DMS 273 (cell line): ENCODE measurements around the gene DOCK9.

Source experiments
- DNase-seq: peaks from one replicate; lab custom pipeline; 2025; ENCODE audit not compliant: unreplicated experiment; lab: John Stamatoyannopoulos, UW

The DOCK9 gene

DNA sequence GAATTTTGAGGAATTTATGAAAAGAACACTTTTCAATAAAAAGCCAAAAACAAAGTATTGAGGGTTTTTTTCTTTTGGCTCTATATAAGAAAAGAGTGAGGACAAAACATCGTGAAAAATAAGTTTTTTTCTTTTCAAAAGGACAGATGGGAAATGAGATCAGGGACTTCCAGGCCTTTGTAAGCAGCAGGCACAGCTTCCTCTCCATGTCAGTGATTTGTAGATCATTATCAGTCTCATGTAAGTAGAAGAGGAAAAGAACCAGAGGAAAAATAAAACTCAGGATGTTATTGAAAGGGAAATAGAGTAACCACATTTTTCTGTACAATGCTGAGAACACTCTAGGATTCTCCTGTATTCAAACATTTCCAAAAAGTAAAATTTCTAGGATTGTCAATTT, 29.9 kb downstream of the DOCK9 start:
- peak; percentile 29 for DNase-seq

- DNase-seq, result no peak
Observed at GRCh38 chr13:98945863-98946605, 31.8 kb downstream of the DOCK9 start.

GRCh38 chr13:98944336-98944735, 33.5 kb downstream of the DOCK9 start:
- no peak for DNase-seq

- no peak for DNase-seq
Observed at GRCh38 chr13:98942997-98943396, 34.9 kb downstream of the DOCK9 start.

DNA sequence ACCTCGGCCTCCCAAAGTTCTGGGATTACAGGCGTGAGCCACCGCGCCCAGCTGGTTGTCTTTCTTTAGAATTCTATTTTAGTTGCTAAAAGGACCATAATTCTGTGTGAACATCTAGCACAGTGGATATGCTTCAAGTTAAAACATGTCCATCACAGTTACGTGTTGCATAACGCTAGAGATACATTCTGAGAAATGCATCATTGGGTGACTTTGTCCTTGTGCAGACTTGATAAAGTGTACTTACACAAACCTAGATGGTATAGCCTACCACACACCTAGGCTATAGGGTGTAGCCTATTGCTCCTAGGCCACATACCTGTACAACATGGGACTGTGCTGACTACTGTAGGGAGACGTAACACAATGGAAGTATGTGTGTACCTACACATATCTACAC, 35.4 kb downstream of the DOCK9 start:
- no peak for DNase-seq

DNA sequence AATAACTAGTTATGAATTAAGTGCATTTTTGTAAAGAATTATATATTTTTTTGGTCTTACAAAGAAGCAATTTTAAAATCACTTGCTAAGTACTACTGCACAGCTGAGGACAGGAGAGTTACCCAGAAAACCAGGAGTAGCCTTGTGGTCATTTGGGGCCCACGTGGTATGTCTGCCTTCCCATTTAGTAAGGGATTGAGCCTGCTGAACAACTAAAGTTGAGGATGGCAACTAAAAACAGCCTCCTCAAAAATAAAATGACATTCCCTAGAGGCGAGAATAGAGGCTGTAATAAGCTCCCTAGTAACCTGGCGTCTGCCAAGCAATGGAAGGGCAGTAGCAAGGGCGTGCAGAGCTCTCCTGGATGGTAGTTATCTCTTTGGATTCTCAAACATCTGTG, 36.3 kb downstream of the DOCK9 start:
- no peak for DNase-seq

GRCh38 chr13:98941126-98941525, 36.7 kb downstream of the DOCK9 start:
- no peak for DNase-seq

GRCh38 chr13:98940325-98941001, 37.4 kb downstream of the DOCK9 start:
- DNase-seq, result no peak

DNA sequence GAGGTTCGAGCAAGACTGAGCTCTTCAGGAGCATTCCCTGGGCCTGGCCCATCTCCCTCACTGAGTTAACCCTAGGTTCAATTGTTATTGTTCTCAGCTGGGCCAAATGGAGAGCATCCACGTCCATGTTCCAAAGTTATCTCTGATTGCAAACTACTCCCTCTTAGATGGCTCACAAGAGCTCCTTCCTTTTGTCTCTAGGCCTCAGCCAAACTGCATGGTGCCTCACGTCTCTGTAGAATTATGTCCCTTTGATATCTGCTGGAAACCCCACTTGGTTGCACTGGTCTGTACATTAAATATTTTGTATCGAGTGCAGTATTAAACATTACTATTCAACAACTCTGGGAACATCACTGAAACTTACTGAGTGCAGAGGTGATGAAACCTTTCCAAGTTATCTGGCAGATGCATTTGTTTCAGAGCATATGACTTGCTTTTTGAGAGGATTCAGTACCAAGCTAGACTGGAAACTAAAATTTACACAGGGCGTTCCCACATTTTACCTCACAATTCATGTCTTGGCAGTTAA, 38.1 kb downstream of the DOCK9 start:
- no peak for DNase-seq

DNA sequence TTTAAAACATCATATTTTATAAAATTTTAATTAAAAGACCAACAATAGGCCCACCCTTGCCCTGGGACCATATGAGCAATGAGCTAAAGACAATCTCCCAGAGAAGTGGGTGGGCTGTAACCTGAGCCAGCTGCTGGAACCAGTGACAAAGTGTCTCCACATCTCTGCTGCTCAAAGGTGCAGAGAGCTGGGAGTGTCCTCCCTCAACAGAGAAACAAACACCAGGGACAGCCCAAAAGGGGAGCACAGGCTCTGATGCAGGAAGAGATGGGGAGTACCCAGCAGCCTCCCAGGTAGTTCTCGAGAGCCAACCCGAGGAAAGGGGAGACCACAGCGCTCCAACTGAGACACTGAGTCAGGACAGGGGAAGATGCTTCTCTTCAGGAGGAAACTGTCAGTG, 39.1 kb downstream of the DOCK9 start:
- no peak for DNase-seq

- DNase-seq, result no peak
Observed at GRCh38 chr13:98937911-98938381, 39.9 kb downstream of the DOCK9 start.

GRCh38 chr13:98934243-98934642, 43.6 kb downstream of the DOCK9 start:
- no peak for DNase-seq

- no peak for DNase-seq
Observed at GRCh38 chr13:98930151-98930591, 47.7 kb downstream of the DOCK9 start.

DNA sequence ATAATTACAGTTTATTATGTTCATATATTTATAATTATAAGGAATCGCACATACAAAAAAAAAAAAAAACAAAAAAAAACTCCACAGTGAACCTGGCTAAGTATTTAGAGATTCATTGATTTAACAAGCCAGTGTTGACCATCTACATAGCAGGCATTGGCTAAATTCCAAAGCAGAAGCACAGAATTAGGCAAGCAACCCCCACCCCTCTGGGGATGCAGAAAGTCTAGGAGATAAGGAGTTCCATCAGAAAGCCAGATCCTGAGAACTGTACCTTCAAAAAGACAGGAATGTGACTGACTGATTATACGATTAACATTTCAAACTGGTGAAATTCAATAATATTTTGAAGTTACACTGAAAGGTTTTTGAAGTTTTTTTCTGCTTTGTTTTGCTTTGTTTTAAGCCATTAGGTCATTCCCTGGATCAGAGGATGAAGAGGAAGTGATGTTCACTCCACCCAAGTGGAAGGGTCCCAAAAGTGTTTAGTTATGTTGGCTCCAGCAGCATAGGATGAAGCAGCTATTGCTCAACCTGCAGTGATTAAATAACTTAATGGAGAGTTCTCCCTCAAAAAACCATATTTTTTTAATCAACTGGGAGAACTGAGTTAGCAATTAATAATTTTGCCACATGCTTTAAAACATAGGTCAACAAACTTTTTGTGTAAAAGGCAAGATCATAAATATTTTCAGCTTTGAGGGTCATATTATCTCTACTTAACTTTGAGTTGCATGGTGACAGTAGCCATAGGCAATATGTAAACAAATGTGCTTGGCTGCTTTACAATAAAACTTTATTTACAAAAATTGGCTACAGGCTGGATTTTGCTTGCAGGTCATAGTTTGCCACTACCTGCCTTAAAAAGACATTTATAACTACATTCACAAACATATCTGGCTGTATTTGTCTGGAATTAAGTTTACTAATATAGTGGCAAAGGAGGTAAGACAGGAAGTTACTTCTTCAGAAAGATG, 49.6 kb downstream of the DOCK9 start:
- no peak for DNase-seq

DNA sequence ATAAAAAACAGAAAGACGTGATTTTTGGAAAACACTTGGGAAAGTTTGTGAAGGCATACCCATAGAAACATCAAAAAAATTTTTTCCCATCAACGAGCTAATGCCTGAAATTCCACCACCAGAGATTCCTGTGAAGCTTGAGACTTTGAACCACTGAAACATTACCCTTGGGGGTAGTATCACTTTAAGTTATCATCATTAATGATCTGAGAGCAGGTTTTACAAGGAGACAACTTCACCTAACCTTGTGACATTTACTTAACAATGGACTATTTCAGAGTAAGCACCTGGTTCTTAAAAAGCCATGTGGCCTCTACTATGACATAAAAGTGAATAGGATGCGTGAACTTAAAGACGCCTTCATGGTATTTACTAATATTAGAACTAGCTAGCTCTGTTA, 51.9 kb downstream of the DOCK9 start:
- no peak for DNase-seq

GRCh38 chr13:98923641-98924397, 54.0 kb downstream of the DOCK9 start:
- DNase-seq, result no peak

DNA sequence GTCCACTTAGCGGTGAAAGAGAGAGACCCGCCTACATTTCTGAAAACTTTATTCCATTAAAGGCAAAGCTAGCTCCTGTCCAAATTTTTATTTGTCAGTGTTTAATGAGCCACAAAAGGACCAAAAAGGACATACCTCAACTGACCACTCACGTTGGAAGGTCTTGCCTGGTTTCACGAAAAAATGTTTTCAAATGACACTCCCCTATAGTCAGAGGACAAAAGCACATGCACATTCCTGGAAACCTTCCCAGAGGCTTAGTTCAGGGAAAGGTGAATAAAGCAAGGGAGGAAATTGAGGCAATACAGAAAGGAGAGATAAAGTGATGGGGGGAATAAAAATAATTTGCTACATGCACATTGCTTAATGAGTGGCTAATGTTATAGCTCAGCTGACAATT, 55.6 kb downstream of the DOCK9 start:
- DNase-seq, result no peak

DNA sequence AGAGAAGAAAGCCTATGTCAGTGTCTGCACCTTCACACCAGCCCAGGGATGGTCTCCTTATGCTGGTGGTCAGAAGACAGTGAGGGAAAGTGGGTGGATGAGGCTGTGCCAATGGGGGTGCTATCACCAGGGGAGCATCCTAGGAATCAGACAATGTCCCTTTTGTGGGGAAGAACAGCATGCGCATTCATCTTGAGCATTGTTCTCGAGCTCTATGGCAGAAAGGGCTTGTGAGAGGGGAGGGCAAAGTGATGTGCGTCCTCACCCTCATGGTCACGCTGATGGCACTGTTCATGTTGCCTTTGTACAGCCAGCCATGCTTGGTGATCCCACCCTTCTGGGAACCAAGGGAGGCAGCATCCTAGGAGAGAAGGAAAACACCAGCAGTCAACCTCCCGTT, 56.1 kb downstream of the DOCK9 start:
- no peak for DNase-seq

DNA sequence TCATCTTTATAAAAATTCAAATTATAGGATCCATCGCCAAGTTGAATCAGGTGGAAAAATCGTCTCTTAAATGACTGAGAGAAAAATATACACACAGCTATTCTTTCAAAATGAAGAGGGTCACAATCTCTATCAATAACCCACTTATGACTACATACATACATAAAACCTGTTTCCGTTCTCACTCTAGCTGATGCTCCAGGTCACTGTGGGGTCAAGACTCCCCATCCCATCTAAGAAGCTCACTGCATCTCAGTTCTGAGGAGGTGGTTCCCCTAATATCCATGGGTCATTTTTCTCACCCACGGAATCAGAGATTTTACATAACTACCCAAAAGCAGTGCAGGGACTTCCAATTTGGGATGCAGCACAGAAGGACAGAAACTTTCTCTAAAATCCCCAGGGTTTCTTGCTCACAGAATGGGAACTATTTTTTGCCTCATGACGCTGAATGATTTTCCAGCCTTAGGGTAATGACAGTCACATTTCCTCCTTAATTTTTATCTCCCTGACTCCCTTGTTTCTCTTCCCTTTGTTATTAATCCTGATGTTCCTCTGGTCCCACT, 56.8 kb downstream of the DOCK9 start:
- no peak for DNase-seq

GRCh38 chr13:98919566-98919965, 58.3 kb downstream of the DOCK9 start:
- DNase-seq, result no peak
